ENCODE results near the gene RNF213.
"Not testable (repeated sequence)": the region's sequence is repeated elsewhere in the genome, so short reads cannot be mapped to it uniquely, and the experiment has no call there.

The RNF213 gene

GRCh38 chr17:80287806-80288567, 27.3 kb downstream of the RNF213 start:
- H3K4me3 Mint-ChIP-seq, result no peak overlapping the region
- H3K27ac Mint-ChIP-seq, result peak overlapping the region; percentile 72
- H3K4me1 Mint-ChIP-seq, result peaks cover 8% of the 10 kb centered on the region
- H3K27me3 Mint-ChIP-seq, result no peaks in the 10 kb centered on the region
- H3K36me3 Mint-ChIP-seq, result peaks cover 11% of the 10 kb centered on the region
- H3K9me3 Mint-ChIP-seq, result no peaks in the 10 kb centered on the region

GRCh38 chr17:80289616-80290015, 29.0 kb downstream of the RNF213 start:
- Mint-ChIP-seq H3K36me3 (peaks cover 9% of the 10 kb centered on the region), H3K27me3 (no peaks in the 10 kb centered on the region), H3K9me3 (no peaks in the 10 kb centered on the region), H3K4me3 (no peak overlapping the region), H3K27ac (peak overlapping the region; percentile 86), H3K4me1 (peaks cover 6% of the 10 kb centered on the region)

- Mint-ChIP-seq H3K27ac (no peak overlapping the region), H3K9me3 (no peaks in the 10 kb centered on the region), H3K27me3 (no peaks in the 10 kb centered on the region), H3K36me3 (peaks cover 8% of the 10 kb centered on the region), H3K4me3 (no peak overlapping the region), H3K4me1 (peaks cover 4% of the 10 kb centered on the region)
Observed at GRCh38 chr17:80290156-80290555, 29.5 kb downstream of the RNF213 start.

- Mint-ChIP-seq H3K36me3 (peaks cover 10% of the 10 kb centered on the region), H3K4me1 (peaks cover 4% of the 10 kb centered on the region), H3K27me3 (no peaks in the 10 kb centered on the region), H3K4me3 (no peak overlapping the region), H3K27ac (peak overlapping the region; percentile 17), H3K9me3 (no peaks in the 10 kb centered on the region)
Observed at GRCh38 chr17:80291260-80291659, 30.6 kb downstream of the RNF213 start.

GRCh38 chr17:80291691-80292487, 31.2 kb downstream of the RNF213 start:
- no peaks in the 10 kb centered on the region for H3K9me3 Mint-ChIP-seq
- peak overlapping the region; percentile 17 for H3K27ac Mint-ChIP-seq
- H3K36me3 Mint-ChIP-seq, result peaks cover 12% of the 10 kb centered on the region
- peaks cover 4% of the 10 kb centered on the region for H3K4me1 Mint-ChIP-seq
- H3K4me3 Mint-ChIP-seq, result no peak overlapping the region
- no peaks in the 10 kb centered on the region for H3K27me3 Mint-ChIP-seq

- Mint-ChIP-seq H3K27ac (no peak overlapping the region), H3K4me3 (no peak overlapping the region), H3K4me1 (peaks cover 2% of the 10 kb centered on the region), H3K27me3 (no peaks in the 10 kb centered on the region), H3K9me3 (no peaks in the 10 kb centered on the region), H3K36me3 (peaks cover 12% of the 10 kb centered on the region)
Observed at GRCh38 chr17:80292521-80292971, 31.9 kb downstream of the RNF213 start.

- Mint-ChIP-seq H3K36me3 (peaks cover 12% of the 10 kb centered on the region), H3K4me1 (no peaks in the 10 kb centered on the region), H3K9me3 (no peaks in the 10 kb centered on the region), H3K27me3 (no peaks in the 10 kb centered on the region), H3K27ac (no peak overlapping the region), H3K4me3 (no peak overlapping the region)
Observed at GRCh38 chr17:80294210-80294609, 33.6 kb downstream of the RNF213 start.

- no peak overlapping the region for H3K4me3 Mint-ChIP-seq
- no peak overlapping the region for H3K27ac Mint-ChIP-seq
- H3K27me3 Mint-ChIP-seq, result no peaks in the 10 kb centered on the region
- H3K9me3 Mint-ChIP-seq, result no peaks in the 10 kb centered on the region
- peaks cover 12% of the 10 kb centered on the region for H3K36me3 Mint-ChIP-seq
- H3K4me1 Mint-ChIP-seq, result no peaks in the 10 kb centered on the region
Observed at GRCh38 chr17:80294653-80295052, 34.0 kb downstream of the RNF213 start.

- H3K4me3 Mint-ChIP-seq, result no peak overlapping the region
- H3K4me1 Mint-ChIP-seq, result no peaks in the 10 kb centered on the region
- H3K27me3 Mint-ChIP-seq, result no peaks in the 10 kb centered on the region
- no peaks in the 10 kb centered on the region for H3K9me3 Mint-ChIP-seq
- H3K27ac Mint-ChIP-seq, result no peak overlapping the region
- peaks cover 14% of the 10 kb centered on the region for H3K36me3 Mint-ChIP-seq
Observed at GRCh38 chr17:80295146-80295545, 34.5 kb downstream of the RNF213 start.

GRCh38 chr17:80295559-80295958, 34.9 kb downstream of the RNF213 start:
- no peaks in the 10 kb centered on the region for H3K4me1 Mint-ChIP-seq
- H3K36me3 Mint-ChIP-seq, result peaks cover 14% of the 10 kb centered on the region
- H3K4me3 Mint-ChIP-seq, result no peak overlapping the region
- H3K9me3 Mint-ChIP-seq, result no peaks in the 10 kb centered on the region
- peak overlapping the region; percentile 74 for H3K27ac Mint-ChIP-seq
- no peaks in the 10 kb centered on the region for H3K27me3 Mint-ChIP-seq

GRCh38 chr17:80296221-80296620, 35.6 kb downstream of the RNF213 start:
- no peak overlapping the region for H3K4me3 Mint-ChIP-seq
- no peaks in the 10 kb centered on the region for H3K4me1 Mint-ChIP-seq
- no peaks in the 10 kb centered on the region for H3K9me3 Mint-ChIP-seq
- H3K27me3 Mint-ChIP-seq, result no peaks in the 10 kb centered on the region
- peaks cover 18% of the 10 kb centered on the region for H3K36me3 Mint-ChIP-seq
- peak overlapping the region; percentile 74 for H3K27ac Mint-ChIP-seq

- Mint-ChIP-seq H3K4me3 (no peak overlapping the region), H3K4me1 (no peaks in the 10 kb centered on the region), H3K27me3 (no peaks in the 10 kb centered on the region), H3K9me3 (no peaks in the 10 kb centered on the region), H3K27ac (no peak overlapping the region), H3K36me3 (peaks cover 26% of the 10 kb centered on the region)
Observed at GRCh38 chr17:80297996-80298560, 37.4 kb downstream of the RNF213 start.

- Mint-ChIP-seq H3K27ac (peak overlapping the region; percentile 4), H3K36me3 (peaks cover 32% of the 10 kb centered on the region)
- H3K9me3 Mint-ChIP-seq, H3K4me3 Mint-ChIP-seq, H3K27me3 Mint-ChIP-seq, H3K4me1 Mint-ChIP-seq: not testable (repeated sequence)
Observed at GRCh38 chr17:80299350-80300100, 38.9 kb downstream of the RNF213 start.

GRCh38 chr17:80300756-80301155, 40.1 kb downstream of the RNF213 start:
- not testable (repeated sequence) for H3K4me1 Mint-ChIP-seq, H3K9me3 Mint-ChIP-seq, H3K4me3 Mint-ChIP-seq, H3K27me3 Mint-ChIP-seq
- Mint-ChIP-seq H3K27ac (peak overlapping the region; percentile 35), H3K36me3 (peaks cover 35% of the 10 kb centered on the region)

GRCh38 chr17:80303824-80304223, 43.2 kb downstream of the RNF213 start:
- Mint-ChIP-seq H3K9me3 (no peaks in the 10 kb centered on the region), H3K27me3 (no peaks in the 10 kb centered on the region), H3K4me3 (no peak overlapping the region), H3K27ac (no peak overlapping the region), H3K36me3 (peaks cover 44% of the 10 kb centered on the region), H3K4me1 (no peaks in the 10 kb centered on the region)
